ENCODE data around the gene FBLN1.

FBLN1 gene

GRCh38 chr22:45482169-45482568 is 20.5 kb upstream of the FBLN1 start:
- no peak for DNase-seq (ENCODE audit: low read depth)
- no peak overlapping the region for H3K4me3 ChIP-seq (ENCODE audit: low read depth, low read length)
- in situ Hi-C loops (cut with HindIII; ENCODE audit: low sequenced_read_pairs) = no loop called here
- TF ChIP-seq, protein P1, sequence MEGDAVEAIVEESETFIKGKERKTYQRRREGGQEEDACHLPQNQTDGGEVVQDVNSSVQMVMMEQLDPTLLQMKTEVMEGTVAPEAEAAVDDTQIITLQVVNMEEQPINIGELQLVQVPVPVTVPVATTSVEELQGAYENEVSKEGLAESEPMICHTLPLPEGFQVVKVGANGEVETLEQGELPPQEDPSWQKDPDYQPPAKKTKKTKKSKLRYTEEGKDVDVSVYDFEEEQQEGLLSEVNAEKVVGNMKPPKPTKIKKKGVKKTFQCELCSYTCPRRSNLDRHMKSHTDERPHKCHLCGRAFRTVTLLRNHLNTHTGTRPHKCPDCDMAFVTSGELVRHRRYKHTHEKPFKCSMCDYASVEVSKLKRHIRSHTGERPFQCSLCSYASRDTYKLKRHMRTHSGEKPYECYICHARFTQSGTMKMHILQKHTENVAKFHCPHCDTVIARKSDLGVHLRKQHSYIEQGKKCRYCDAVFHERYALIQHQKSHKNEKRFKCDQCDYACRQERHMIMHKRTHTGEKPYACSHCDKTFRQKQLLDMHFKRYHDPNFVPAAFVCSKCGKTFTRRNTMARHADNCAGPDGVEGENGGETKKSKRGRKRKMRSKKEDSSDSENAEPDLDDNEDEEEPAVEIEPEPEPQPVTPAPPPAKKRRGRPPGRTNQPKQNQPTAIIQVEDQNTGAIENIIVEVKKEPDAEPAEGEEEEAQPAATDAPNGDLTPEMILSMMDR (IDR thresholded peaks at IDR 0.05; ENCODE audit: low read depth, low read length, missing control alignments) = no peak

DNA sequence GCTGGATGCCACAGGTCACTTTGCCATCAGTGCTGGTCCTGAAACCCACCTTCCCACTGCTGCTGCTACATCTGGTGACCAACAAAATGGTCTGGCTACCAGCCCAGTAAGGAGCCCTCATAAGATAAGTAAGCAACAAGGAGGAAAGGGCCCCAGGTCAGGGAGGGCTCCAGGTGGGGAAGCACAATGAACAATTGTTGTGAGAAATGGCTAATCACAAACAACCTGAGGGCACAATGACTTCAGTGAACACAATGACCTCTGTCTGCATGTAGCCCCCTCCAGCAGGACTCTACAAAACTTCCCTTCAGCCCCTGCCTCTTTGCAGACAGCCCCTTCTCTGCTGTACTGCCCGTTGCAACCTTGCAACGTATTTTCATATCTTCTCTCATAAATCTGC is 19.4 kb upstream of the FBLN1 start:
- in situ Hi-C loops (cut with HindIII; ENCODE audit: low sequenced_read_pairs) = no loop called here
- TF ChIP-seq, protein P1 (IDR thresholded peaks at IDR 0.05; ENCODE audit: low read depth, low read length, missing control alignments) = no peak
- DNase-seq (ENCODE audit: low read depth) = no peak
- no peak overlapping the region for H3K4me3 ChIP-seq (ENCODE audit: low read depth, low read length)

GRCh38 chr22:45483918-45484499 is 18.7 kb upstream of the FBLN1 start:
- in situ Hi-C loops (cut with HindIII; ENCODE audit: low sequenced_read_pairs) = no loop called here
- no peak for DNase-seq (ENCODE audit: low read depth)
- TF ChIP-seq, protein P1 (IDR thresholded peaks at IDR 0.05; ENCODE audit: low read depth, low read length, missing control alignments) = no peak
- H3K4me3 ChIP-seq (ENCODE audit: low read depth, low read length) = no peak overlapping the region

- no peak overlapping the region for H3K4me3 ChIP-seq (ENCODE audit: low read depth, low read length)
- in situ Hi-C loops (cut with HindIII; ENCODE audit: low sequenced_read_pairs) = no loop called here
- no peak for DNase-seq (ENCODE audit: low read depth)
- TF ChIP-seq, protein P1 (IDR thresholded peaks at IDR 0.05; ENCODE audit: low read depth, low read length, missing control alignments) = no peak
These were observed 17.9 kb upstream of the FBLN1 start for GRCh38 chr22:45484742-45485141.

DNA sequence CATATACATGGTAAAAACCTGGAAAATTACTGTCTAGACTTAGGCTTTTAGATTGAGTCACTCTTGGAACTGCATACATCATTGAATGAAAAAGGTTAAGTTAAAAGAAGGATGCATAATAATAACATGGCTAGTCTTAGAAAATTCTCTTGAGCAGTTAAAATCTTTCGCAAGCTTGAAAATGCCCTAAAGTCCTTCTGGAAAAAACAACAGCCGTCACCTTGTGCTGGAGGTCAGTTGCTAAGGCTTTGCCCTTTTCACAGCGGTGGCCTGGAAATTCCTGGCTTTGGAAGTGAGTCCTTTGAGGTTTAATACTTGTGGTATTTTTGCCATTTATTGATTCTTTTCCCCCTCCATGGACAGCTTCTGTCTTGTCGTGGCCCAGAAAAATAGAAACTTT is 17.4 kb upstream of the FBLN1 start:
- no peak overlapping the region for H3K4me3 ChIP-seq (ENCODE audit: low read depth, low read length)
- TF ChIP-seq, protein P1 (IDR thresholded peaks at IDR 0.05; ENCODE audit: low read depth, low read length, missing control alignments) = no peak
- in situ Hi-C loops (cut with HindIII; ENCODE audit: low sequenced_read_pairs) = no loop called here
- DNase-seq (ENCODE audit: low read depth) = no peak

GRCh38 chr22:45488764-45489370 is 13.8 kb upstream of the FBLN1 start:
- no peak overlapping the region for H3K4me3 ChIP-seq (ENCODE audit: low read depth, low read length)
- DNase-seq (ENCODE audit: low read depth) = no peak
- TF ChIP-seq, protein P1 (IDR thresholded peaks at IDR 0.05; ENCODE audit: low read depth, low read length, missing control alignments) = no peak
- in situ Hi-C loops (cut with HindIII; ENCODE audit: low sequenced_read_pairs) = no loop called here

Data from astrocyte of the cerebellum (primary cell).